HepG2 (cell line): ENCODE measurements around the gene DENND1C. TPM values are rescaled to one million over a fixed set of nuclear protein-coding genes. Genes with fewer than 3 reads are reported as not detected.
A peak's percentile ranks its signal among the peaks of the same experiment; 100 is the strongest.

Experiments
- CHD4 ChIP-seq: fragments of 200-600 bp; sonication (generic); IDR thresholded peaks from 2 replicates; pipeline ENCODE4 v1.7.0; 2017; ENCODE audit warnings: mild to moderate bottlenecking, low read length, borderline replicate concordance
- EED ChIP-seq: sonication (generic); formaldehyde crosslinking; IDR thresholded peaks from 2 replicates; pipeline ENCODE4 v1.5.0; 2020; ENCODE audit warnings: mild to moderate bottlenecking, missing genetic modification reagents
- HNF4G ChIP-seq, 2 experiments: sonication (generic) in 1 of 2; formaldehyde crosslinking in 1 of 2; IDR thresholded peaks; 2 replicates each; pipeline versions ENCODE4 v1.4.0 to v1.6.1; 2011 to 2020; ENCODE audit warnings: borderline replicate concordance in 2 of 2, low read depth in 2 of 2, mild to moderate bottlenecking in 2 of 2, low read length in 1 of 2, missing genetic modification reagents in 1 of 2, moderate library complexity in 1 of 2
- KAT2B ChIP-seq: fragments of 150-350 bp; IDR thresholded peaks from 2 replicates; pipeline ENCODE4 v1.6.1; 2014; ENCODE audit warnings: low read depth, low read length, borderline replicate concordance
- LCORL ChIP-seq, 2 experiments: fragments of 450-650 bp in 1 of 2; sonication (generic) in 1 of 2; formaldehyde crosslinking in 1 of 2; IDR thresholded peaks; 2 replicates each; pipeline versions ENCODE4 v1.5.0 to v1.6.1; 2017 to 2020; ENCODE audit warnings: antibody characterized with exemption in 1 of 2, missing genetic modification reagents in 1 of 2
- MIER3 ChIP-seq: IDR thresholded peaks from 2 replicates; pipeline ENCODE4 v1.6.1; 2016; ENCODE audit warnings: missing compliant biosample characterization, borderline replicate concordance
- NFIC ChIP-seq: IDR thresholded peaks from 2 replicates; pipeline ENCODE4 v1.6.1; 2012; ENCODE audit warnings: mild to moderate bottlenecking, low read length, inconsistent platforms
- SALL2 ChIP-seq: sonication (generic); formaldehyde crosslinking; IDR thresholded peaks from 2 replicates; pipeline ENCODE4 v1.8.1; 2023; ENCODE audit warnings: mild to moderate bottlenecking, missing genetic modification reagents, inconsistent platforms
- SP1 ChIP-seq, 2 experiments: fragments of 450-650 bp in 1 of 2; sonication (generic) in 1 of 2; formaldehyde crosslinking in 1 of 2; IDR thresholded peaks; 2 replicates each; pipeline versions ENCODE4 v1.4.0 to v1.6.1; 2016 to 2020; ENCODE audit warnings: missing genetic modification reagents in 1 of 2
- STAG1 ChIP-seq: sonication (generic); formaldehyde crosslinking; IDR thresholded peaks from 2 replicates; pipeline ENCODE4 v1.4.0; 2020; ENCODE audit warnings: missing genetic modification reagents
- TEAD2 ChIP-seq: sonication (generic); formaldehyde crosslinking; IDR thresholded peaks from 2 replicates; pipeline ENCODE4 v1.9.0; 2021; ENCODE audit warnings: missing genetic modification reagents
- ZNF546 ChIP-seq: sonication (generic); formaldehyde crosslinking; conservative IDR thresholded peaks from 2 replicates; pipeline ENCODE4 v1.8.1; 2023; ENCODE audit warnings: mild to moderate bottlenecking, missing genetic modification reagents
- polyA plus RNA-seq, 8 experiments: library from polyadenylated mRNA; depleted of rRNA in 3 of 8; stranded (reverse) in 7 of 8; unstranded in 1 of 8; fragments of >200 nt; fragmentation: Illumina TruSeq in 4 of 8; extraction: Trizol in 4 of 8; gene quantifications; 2 replicates each; pipeline versions ENCODE4 v1.2.1 to v1.2.3, GENCODE V29; 2011 to 2016; ENCODE audit warnings: low read depth in 4 of 8, missing spikeins in 1 of 8, mixed read lengths in 1 of 8; ENCODE audit not compliant: insufficient read depth in 1 of 8
- total RNA-seq, 5 experiments: library from RNA; depleted of rRNA; stranded (reverse); fragments of >200 nt; fragmentation: Illumina TruSeq; extraction: Trizol; gene quantifications; 2 replicates each; pipeline ENCODE4 v1.2.3, GENCODE V29; 2016; ENCODE audit warnings: low read depth in 1 of 5
- TF ChIP-seq, protein P1 (sequence below): sonication (generic); formaldehyde crosslinking; IDR thresholded peaks from 2 replicates; pipeline ENCODE4 v1.4.0; 2020; ENCODE audit warnings: missing genetic modification reagents
- TF ChIP-seq, protein P2 (sequence below): sonication (generic); formaldehyde crosslinking; IDR thresholded peaks from 2 replicates; pipeline ENCODE4 v1.5.0; 2020; ENCODE audit warnings: mild to moderate bottlenecking, missing genetic modification reagents, moderate library complexity
- TF ChIP-seq, protein P3 (sequence below): IDR thresholded peaks from 2 replicates; pipeline ENCODE4 v1.6.1; 2016; ENCODE audit warnings: low read depth
- TF ChIP-seq, protein P4 (sequence below): IDR thresholded peaks from 2 replicates; pipeline ENCODE4 v1.6.1; 2016; ENCODE audit warnings: missing compliant biosample characterization, missing genetic modification reagents, borderline replicate concordance
- TF ChIP-seq, protein P5 (sequence below): sonication (generic); formaldehyde crosslinking; IDR thresholded peaks from 2 replicates; pipeline ENCODE4 v1.5.0; 2020; ENCODE audit warnings: mild to moderate bottlenecking, low read depth, missing genetic modification reagents, borderline replicate concordance

Gene DENND1C
- total and polyA plus RNA-seq, 2 of the 13 experiments (the other 11 are each of a cell fraction or from before 2014, with no cell fraction given): 0.04 to 0.73 TPM

DNA sequence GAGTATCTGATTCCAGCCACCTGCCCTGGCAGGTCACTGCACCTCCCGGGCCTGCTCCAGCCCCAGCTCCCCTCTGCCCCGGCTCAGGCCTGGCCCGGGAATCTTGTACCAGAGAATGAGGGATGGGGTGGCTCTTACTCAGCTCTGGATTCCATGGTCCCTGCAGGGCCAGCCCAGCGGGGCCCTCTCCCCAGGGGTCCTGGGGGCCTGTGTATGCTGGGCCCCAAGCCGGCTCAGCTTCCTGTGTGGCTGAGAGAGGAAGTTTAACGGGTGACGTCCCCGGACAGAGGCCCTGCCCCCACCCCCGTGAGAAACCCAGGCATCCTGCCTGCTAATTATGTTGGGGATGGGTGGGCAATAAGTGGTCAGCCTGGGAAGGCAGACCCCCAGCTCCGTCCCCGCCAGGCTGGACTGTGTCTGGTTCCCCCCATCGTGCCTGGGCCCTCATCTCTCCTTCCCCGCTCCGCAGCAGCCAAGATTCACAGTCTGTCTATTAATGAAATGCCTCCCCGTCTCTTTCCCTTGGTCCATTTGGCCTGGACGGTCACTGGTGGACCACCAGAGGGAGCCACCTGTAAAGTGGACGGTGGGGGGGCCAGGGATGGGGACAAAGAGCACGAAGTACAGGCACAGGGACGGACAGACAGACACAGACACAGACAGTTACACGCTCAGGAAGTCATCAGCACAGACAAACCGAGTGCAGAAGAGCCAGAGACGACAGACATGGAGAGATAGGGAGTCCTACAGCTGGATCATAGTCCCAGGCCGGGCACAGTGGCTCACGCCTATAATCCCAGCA lies at the start of gene DENND1C (continued):
- TF ChIP-seq, protein P1, sequence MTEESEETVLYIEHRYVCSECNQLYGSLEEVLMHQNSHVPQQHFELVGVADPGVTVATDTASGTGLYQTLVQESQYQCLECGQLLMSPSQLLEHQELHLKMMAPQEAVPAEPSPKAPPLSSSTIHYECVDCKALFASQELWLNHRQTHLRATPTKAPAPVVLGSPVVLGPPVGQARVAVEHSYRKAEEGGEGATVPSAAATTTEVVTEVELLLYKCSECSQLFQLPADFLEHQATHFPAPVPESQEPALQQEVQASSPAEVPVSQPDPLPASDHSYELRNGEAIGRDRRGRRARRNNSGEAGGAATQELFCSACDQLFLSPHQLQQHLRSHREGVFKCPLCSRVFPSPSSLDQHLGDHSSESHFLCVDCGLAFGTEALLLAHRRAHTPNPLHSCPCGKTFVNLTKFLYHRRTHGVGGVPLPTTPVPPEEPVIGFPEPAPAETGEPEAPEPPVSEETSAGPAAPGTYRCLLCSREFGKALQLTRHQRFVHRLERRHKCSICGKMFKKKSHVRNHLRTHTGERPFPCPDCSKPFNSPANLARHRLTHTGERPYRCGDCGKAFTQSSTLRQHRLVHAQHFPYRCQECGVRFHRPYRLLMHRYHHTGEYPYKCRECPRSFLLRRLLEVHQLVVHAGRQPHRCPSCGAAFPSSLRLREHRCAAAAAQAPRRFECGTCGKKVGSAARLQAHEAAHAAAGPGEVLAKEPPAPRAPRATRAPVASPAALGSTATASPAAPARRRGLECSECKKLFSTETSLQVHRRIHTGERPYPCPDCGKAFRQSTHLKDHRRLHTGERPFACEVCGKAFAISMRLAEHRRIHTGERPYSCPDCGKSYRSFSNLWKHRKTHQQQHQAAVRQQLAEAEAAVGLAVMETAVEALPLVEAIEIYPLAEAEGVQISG (CRISPR knock-in tag): 0 out of 2 replicates have a peak, but pooled peaks have one; percentile 25
- TF ChIP-seq STAG1 (CRISPR knock-in tag) (peak; percentile 63), NFIC (no peak), KAT2B (no peak), LCORL (IDR thresholded peaks at IDR 0.05) (no peak), LCORL (CRISPR knock-in tag; IDR thresholded peaks at IDR 0.05) (no peak), TEAD2 (CRISPR knock-in tag) (no peak), EED (CRISPR knock-in tag) (no peak), ZNF546 (no peak), CHD4 (no peak), SALL2 (0 out of 2 replicates have a peak, but pooled peaks have one; percentile 32), SP1 (IDR thresholded peaks at IDR 0.05) (no peak), SP1 (CRISPR knock-in tag; IDR thresholded peaks at IDR 0.05) (no peak), MIER3 (CRISPR knock-in tag) (peak; percentile 69; the same call in 1 of the 2 replicates), HNF4G (IDR thresholded peaks at IDR 0.05; ENCODE audit: borderline replicate concordance, low read depth, low read length) (peak; percentile 73), HNF4G (CRISPR knock-in tag; IDR thresholded peaks at IDR 0.05; ENCODE audit: borderline replicate concordance, low read depth) (no peak)
- TF ChIP-seq, protein P2, sequence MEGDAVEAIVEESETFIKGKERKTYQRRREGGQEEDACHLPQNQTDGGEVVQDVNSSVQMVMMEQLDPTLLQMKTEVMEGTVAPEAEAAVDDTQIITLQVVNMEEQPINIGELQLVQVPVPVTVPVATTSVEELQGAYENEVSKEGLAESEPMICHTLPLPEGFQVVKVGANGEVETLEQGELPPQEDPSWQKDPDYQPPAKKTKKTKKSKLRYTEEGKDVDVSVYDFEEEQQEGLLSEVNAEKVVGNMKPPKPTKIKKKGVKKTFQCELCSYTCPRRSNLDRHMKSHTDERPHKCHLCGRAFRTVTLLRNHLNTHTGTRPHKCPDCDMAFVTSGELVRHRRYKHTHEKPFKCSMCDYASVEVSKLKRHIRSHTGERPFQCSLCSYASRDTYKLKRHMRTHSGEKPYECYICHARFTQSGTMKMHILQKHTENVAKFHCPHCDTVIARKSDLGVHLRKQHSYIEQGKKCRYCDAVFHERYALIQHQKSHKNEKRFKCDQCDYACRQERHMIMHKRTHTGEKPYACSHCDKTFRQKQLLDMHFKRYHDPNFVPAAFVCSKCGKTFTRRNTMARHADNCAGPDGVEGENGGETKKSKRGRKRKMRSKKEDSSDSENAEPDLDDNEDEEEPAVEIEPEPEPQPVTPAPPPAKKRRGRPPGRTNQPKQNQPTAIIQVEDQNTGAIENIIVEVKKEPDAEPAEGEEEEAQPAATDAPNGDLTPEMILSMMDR (CRISPR knock-in tag): peak; percentile 88
- TF ChIP-seq, protein P3, sequence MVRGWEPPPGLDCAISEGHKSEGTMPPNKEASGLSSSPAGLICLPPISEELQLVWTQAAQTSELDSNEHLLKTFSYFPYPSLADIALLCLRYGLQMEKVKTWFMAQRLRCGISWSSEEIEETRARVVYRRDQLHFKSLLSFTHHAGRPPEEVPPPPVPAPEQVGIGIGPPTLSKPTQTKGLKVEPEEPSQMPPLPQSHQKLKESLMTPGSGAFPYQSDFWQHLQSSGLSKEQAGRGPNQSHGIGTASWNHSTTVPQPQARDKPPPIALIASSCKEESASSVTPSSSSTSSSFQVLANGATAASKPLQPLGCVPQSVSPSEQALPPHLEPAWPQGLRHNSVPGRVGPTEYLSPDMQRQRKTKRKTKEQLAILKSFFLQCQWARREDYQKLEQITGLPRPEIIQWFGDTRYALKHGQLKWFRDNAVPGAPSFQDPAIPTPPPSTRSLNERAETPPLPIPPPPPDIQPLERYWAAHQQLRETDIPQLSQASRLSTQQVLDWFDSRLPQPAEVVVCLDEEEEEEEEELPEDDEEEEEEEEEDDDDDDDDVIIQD (CRISPR knock-in tag): no peak
- TF ChIP-seq, protein P4, sequence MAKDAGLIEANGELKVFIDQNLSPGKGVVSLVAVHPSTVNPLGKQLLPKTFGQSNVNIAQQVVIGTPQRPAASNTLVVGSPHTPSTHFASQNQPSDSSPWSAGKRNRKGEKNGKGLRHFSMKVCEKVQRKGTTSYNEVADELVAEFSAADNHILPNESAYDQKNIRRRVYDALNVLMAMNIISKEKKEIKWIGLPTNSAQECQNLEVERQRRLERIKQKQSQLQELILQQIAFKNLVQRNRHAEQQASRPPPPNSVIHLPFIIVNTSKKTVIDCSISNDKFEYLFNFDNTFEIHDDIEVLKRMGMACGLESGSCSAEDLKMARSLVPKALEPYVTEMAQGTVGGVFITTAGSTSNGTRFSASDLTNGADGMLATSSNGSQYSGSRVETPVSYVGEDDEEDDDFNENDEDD (CRISPR knock-in tag): no peak
- TF ChIP-seq, protein P5, sequence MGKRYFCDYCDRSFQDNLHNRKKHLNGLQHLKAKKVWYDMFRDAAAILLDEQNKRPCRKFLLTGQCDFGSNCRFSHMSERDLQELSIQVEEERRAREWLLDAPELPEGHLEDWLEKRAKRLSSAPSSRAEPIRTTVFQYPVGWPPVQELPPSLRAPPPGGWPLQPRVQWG (CRISPR knock-in tag): no peak
